ENCODE results near the gene ULK1. TPM values are rescaled to one million over a fixed set of nuclear protein-coding genes. Genes with fewer than 3 reads are reported as not detected.
"Not testable (repeated sequence)": the region's sequence is repeated elsewhere in the genome, so short reads cannot be mapped to it uniquely, and the experiment has no call there.

The ULK1 gene
- total RNA-seq, 4 donors from 2014 or later, result 11.8 to 135 (median 38.8) TPM

DNA sequence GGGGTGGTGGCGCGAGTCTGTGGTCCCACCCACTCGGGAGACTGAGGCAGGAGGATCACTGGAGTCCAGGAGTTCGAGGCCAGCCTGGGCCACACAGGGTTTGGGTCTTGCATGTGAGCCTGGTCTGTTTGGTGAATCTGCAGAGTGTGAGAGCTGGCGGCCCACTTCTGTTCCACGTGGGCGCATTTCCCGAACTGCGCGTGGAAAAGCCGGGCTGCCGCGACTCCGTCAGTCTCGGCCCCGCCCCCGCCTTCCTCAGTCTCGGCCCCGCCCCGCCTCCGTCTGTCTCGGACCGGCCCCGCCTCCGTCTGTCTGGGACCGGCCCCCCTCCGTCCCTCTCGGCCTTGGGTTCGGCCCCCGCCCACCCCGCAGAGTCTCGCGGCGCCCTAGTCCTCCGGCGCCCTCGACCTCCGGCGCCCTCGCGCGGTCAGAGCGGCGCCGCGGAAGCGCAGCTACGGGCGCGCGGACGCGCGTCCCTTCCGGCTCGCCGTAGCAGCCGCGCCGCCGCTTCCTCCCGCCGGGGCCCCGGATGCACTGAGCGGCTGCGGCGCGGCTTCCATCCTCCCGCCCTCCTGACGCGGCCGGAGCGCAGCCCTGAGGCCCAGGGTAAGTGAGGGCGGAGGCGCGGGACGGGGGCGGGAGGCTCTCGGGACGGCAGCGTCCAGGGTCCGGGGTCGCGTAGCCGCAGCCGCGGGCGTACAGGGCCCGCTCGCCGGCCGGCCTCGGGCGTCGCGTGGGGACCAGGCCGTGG lies 55.2 kb downstream of the ULK1 start, which contains the start of gene EP400:
TSS of gene EP400 (plus strand) at position 512 of the 751 bp plus-strand sequence. CDS start 10,678 bp downstream, outside the sequence.
- Histone ChIP-seq H3K4me3 (peak within 1 kb of the TSS; percentile 42 to 85), H3K27ac (peak within 1 kb of the TSS; percentile 34 to 84), H3K27me3 (no peaks in the 10 kb centered on the region), H3K9me3 (no peaks in the 10 kb centered on the region), H3K36me3 (no peaks in the 10 kb centered on the region), H3K4me1 (peaks cover 5 to 7% of the 10 kb centered on the region in 2 donors)
- intact Hi-C loops (cut with DNase I; ENCODE audit: low total_unique reads), result loop anchor here (2.0 kb wide), 1 partner anchor 55 kb away; the partner anchor contains the start of gene ULK1
- peak; percentile 96 for DNase-seq
- TF ChIP-seq, protein P1, sequence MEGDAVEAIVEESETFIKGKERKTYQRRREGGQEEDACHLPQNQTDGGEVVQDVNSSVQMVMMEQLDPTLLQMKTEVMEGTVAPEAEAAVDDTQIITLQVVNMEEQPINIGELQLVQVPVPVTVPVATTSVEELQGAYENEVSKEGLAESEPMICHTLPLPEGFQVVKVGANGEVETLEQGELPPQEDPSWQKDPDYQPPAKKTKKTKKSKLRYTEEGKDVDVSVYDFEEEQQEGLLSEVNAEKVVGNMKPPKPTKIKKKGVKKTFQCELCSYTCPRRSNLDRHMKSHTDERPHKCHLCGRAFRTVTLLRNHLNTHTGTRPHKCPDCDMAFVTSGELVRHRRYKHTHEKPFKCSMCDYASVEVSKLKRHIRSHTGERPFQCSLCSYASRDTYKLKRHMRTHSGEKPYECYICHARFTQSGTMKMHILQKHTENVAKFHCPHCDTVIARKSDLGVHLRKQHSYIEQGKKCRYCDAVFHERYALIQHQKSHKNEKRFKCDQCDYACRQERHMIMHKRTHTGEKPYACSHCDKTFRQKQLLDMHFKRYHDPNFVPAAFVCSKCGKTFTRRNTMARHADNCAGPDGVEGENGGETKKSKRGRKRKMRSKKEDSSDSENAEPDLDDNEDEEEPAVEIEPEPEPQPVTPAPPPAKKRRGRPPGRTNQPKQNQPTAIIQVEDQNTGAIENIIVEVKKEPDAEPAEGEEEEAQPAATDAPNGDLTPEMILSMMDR (IDR thresholded peaks at IDR 0.05), result peak; percentile 33 to 89 (median 80)
- TF ChIP-seq POLR2A (IDR thresholded peaks at IDR 0.05), result peak; percentile 17 to 56

GRCh38 chr12:131950182-131950913 lies 55.9 kb downstream of the ULK1 start:
- intact Hi-C loops (cut with DNase I; ENCODE audit: low total_unique reads), result no loop called here
- H3K27me3 ChIP-seq, result no peaks in the 10 kb centered on the region

DNA sequence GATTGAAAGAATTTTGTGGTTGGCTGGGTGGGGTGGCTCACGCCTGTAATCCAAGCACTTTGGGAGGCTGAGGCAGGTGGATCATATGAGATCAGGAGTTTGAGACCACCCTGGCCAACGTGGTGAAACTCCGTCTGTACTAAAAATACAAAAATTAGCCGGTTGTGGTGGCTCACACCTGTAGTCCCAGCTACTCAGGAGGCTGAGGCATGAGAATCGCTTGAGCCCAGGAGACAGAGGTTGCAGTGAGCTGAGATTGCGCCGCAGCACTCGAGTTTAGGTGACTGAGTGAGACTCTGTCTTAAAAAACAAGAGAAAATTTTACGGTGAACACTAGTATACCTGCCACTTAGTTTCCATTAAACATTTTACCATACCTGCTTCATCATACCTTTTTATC lies 59.4 kb downstream of the ULK1 start:
- DNase-seq; H3K4me3 ChIP-seq; H3K36me3 ChIP-seq; intact Hi-C loops (cut with DNase I; ENCODE audit: low total_unique reads); H3K27me3 ChIP-seq; H3K27ac ChIP-seq; H3K9me3 ChIP-seq: not testable (repeated sequence)
- H3K4me1 ChIP-seq, result peaks cover 5 to 12% of the 10 kb centered on the region in 2 donors

More at GRCh38 chr12:131950182-131950913, 55.9 kb downstream of the ULK1 start:
- no peaks in the 10 kb centered on the region for H3K36me3 ChIP-seq
- H3K27ac ChIP-seq, result peak overlapping the region; percentile 34 to 84
- DNase-seq, result peak in 1 of 2 donors; percentile 29
- H3K4me3 ChIP-seq, result peak overlapping the region; percentile 42 to 85
- TF ChIP-seq, protein P1 (IDR thresholded peaks at IDR 0.05), result no peak
- no peak for TF ChIP-seq POLR2A (IDR thresholded peaks at IDR 0.05)
- H3K9me3 ChIP-seq, result no peaks in the 10 kb centered on the region
- H3K4me1 ChIP-seq, result peaks cover 5 to 7% of the 10 kb centered on the region in 2 donors

GRCh38 chr12:131954460-131954859 lies 60.0 kb downstream of the ULK1 start:
- H3K36me3 ChIP-seq; DNase-seq; H3K4me3 ChIP-seq; H3K9me3 ChIP-seq; intact Hi-C loops (cut with DNase I; ENCODE audit: low total_unique reads); H3K27me3 ChIP-seq; H3K27ac ChIP-seq: not testable (repeated sequence)
- peaks cover 5 to 12% of the 10 kb centered on the region in 2 donors for H3K4me1 ChIP-seq

DNA sequence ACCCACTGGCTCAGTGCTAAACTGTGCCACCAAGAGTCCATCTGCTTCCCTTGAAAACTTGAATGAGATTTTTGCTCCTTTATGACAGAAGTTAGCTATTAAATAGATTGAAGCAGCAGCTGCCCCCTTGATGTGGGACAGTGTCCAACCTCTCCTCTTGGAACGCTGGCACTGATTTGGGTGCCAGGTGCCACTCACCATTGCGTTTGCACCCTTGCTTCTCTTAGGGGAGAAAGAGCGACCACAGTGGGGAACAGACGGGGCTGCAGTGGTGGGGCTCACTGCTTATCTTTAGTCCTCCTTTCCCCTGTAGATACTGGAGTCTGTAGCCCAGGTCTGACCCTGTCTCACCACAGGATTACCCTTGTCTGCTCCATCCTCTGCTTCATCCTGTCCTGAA lies 64.7 kb downstream of the ULK1 start:
- H3K9me3 ChIP-seq, result no peaks in the 10 kb centered on the region
- peaks cover 0 to 5% of the 10 kb centered on the region in 2 donors for H3K4me1 ChIP-seq
- H3K36me3 ChIP-seq, result no peaks in the 10 kb centered on the region
- no peak overlapping the region for H3K4me3 ChIP-seq
- no peak overlapping the region for H3K27ac ChIP-seq
- no peak for TF ChIP-seq POLR2A (IDR thresholded peaks at IDR 0.05)
- TF ChIP-seq, protein P1 (IDR thresholded peaks at IDR 0.05), result no peak
- intact Hi-C loops (cut with DNase I; ENCODE audit: low total_unique reads), result no loop called here
- no peaks in the 10 kb centered on the region for H3K27me3 ChIP-seq
- no peak for DNase-seq

Data from uterus (tissue), 4 donors.